ENCODE results near the gene SRCAP.

The SRCAP gene

DNA sequence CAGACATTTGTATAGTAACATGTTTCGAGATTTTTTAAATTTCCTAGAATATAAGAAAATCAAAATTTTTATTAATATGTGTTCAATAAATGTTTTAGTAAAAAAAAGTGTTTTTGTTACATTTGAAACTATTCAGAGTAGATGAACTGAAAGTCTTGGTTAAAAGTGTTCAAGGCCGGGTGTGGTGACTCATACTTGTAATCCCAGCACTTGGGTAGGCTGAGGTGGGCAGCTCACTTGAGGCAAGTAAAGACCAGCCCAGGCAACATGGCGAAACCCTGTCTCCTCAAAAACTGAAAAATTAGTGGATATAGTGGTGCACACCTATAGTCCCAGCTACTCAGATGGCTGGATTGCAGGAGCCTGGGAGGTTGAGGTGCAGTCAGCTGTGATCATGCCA, 32.4 kb downstream of the SRCAP start:
- no peaks in the 10 kb centered on the region for H3K9me3 Mint-ChIP-seq
- no peaks in the 10 kb centered on the region for H3K27me3 Mint-ChIP-seq
- no peak overlapping the region for H3K27ac Mint-ChIP-seq (ENCODE audit: low read depth)
- no peaks in the 10 kb centered on the region for H3K4me1 Mint-ChIP-seq
- ATAC-seq (replicated peaks; ENCODE audit: extremely low read depth, poor library complexity, severe bottlenecking) (no peak), DNase-seq (ENCODE audit: low spot score in 2 of 2) (no peak)
- no peak overlapping the region for H3K4me3 Mint-ChIP-seq
- H3K36me3 Mint-ChIP-seq (ENCODE audit: insufficient read depth), result peaks cover 72% of the 10 kb centered on the region

GRCh38 chr16:30736995-30737793, 38.2 kb downstream of the SRCAP start:
- ATAC-seq (replicated peaks; ENCODE audit: extremely low read depth, poor library complexity, severe bottlenecking) (no peak), DNase-seq (ENCODE audit: low spot score in 2 of 2) (no peak)
- no peak overlapping the region for H3K27ac Mint-ChIP-seq (ENCODE audit: low read depth)
- H3K27me3 Mint-ChIP-seq, result no peaks in the 10 kb centered on the region
- H3K36me3 Mint-ChIP-seq (ENCODE audit: insufficient read depth), result peaks cover 63% of the 10 kb centered on the region
- H3K4me3 Mint-ChIP-seq, result no peak overlapping the region
- peaks cover 18% of the 10 kb centered on the region for H3K4me1 Mint-ChIP-seq
- H3K9me3 Mint-ChIP-seq, result no peaks in the 10 kb centered on the region

DNA sequence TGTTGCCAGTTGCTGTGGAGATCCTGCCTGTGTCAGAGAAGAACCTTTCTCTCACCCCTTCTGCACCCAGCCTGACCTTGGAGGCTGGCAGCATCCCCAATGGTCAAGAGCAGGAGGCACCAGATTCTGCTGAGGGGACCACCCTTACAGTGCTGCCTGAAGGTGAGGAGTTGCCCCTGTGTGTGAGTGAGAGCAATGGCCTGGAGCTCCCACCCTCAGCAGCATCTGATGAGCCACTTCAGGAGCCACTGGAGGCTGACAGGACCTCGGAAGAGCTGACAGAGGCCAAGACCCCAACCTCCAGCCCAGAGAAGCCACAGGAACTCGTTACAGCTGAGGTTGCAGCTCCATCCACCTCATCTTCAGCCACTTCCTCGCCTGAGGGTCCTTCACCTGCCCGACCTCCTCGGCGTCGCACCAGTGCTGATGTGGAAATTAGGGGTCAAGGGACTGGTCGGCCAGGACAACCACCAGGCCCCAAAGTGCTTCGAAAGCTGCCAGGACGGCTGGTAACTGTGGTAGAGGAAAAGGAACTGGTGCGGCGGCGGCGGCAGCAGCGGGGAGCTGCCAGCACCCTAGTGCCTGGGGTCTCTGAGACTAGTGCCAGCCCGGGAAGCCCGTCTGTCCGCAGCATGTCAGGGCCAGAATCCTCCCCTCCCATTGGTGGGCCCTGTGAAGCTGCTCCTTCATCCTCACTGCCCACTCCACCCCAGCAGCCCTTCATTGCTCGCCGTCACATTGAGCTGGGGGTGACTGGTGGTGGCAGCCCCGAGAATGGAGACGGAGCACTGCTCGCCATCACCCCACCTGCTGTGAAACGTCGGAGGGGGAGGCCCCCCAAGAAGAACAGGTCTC, 39.0 kb downstream of the SRCAP start:
- H3K27ac Mint-ChIP-seq (ENCODE audit: low read depth), result peak overlapping the region; percentile 79
- H3K36me3 Mint-ChIP-seq (ENCODE audit: insufficient read depth), result peaks cover 57% of the 10 kb centered on the region
- peaks cover 18% of the 10 kb centered on the region for H3K4me1 Mint-ChIP-seq
- no peak for ATAC-seq (replicated peaks; ENCODE audit: extremely low read depth, poor library complexity, severe bottlenecking)
- no peak for DNase-seq (ENCODE audit: low spot score in 2 of 2)
- no peak overlapping the region for H3K4me3 Mint-ChIP-seq
- H3K9me3 Mint-ChIP-seq, result no peaks in the 10 kb centered on the region
- H3K27me3 Mint-ChIP-seq, result no peaks in the 10 kb centered on the region

GRCh38 chr16:30738984-30739951, 40.3 kb downstream of the SRCAP start:
- Mint-ChIP-seq H3K4me3 (no peak overlapping the region), H3K27me3 (no peaks in the 10 kb centered on the region), H3K4me1 (peaks cover 18% of the 10 kb centered on the region), H3K27ac (ENCODE audit: low read depth) (peak overlapping the region; percentile 79), H3K36me3 (ENCODE audit: insufficient read depth) (peaks cover 50% of the 10 kb centered on the region), H3K9me3 (no peaks in the 10 kb centered on the region)
- no peak for ATAC-seq (replicated peaks; ENCODE audit: extremely low read depth, poor library complexity, severe bottlenecking)
- DNase-seq (ENCODE audit: low spot score in 2 of 2), result no peak

GRCh38 chr16:30740364-30741251, 41.6 kb downstream of the SRCAP start:
- Mint-ChIP-seq H3K9me3 (no peaks in the 10 kb centered on the region), H3K4me3 (no peak overlapping the region), H3K27me3 (no peaks in the 10 kb centered on the region), H3K27ac (ENCODE audit: low read depth) (peak overlapping the region; percentile 3), H3K36me3 (ENCODE audit: insufficient read depth) (peaks cover 39% of the 10 kb centered on the region), H3K4me1 (peaks cover 18% of the 10 kb centered on the region)
- ATAC-seq (replicated peaks; ENCODE audit: extremely low read depth, poor library complexity, severe bottlenecking), result no peak
- DNase-seq (ENCODE audit: low spot score in 2 of 2), result no peak

DNA sequence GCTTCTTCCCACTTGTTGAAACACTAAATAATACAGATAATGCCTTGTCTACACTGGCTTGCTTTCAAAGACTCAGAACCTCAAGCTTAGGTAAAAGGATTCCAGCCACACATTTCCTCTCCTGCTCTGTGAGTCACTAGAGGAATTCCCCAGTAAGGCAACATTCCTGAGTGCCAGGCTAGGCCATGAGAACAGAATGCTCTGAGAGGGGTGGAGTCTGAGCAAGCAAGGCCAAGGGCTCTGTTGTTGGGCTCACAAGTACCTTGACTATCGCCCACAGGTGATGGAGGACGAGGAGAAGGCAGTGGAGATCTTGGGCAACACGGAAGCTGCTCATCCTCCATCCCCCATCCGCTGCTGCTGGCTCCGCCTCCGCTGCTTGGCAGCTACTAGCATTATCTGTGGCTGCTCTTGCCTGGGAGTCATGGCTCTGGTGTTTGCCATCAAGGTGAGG, 42.5 kb downstream of the SRCAP start:
- peak overlapping the region; percentile 3 for H3K27ac Mint-ChIP-seq (ENCODE audit: low read depth)
- ATAC-seq (replicated peaks; ENCODE audit: extremely low read depth, poor library complexity, severe bottlenecking) (no peak), DNase-seq (ENCODE audit: low spot score in 2 of 2) (no peak)
- peaks cover 30% of the 10 kb centered on the region for H3K36me3 Mint-ChIP-seq (ENCODE audit: insufficient read depth)
- H3K27me3 Mint-ChIP-seq, result no peaks in the 10 kb centered on the region
- H3K4me1 Mint-ChIP-seq, result peaks cover 18% of the 10 kb centered on the region
- H3K4me3 Mint-ChIP-seq, result no peak overlapping the region
- H3K9me3 Mint-ChIP-seq, result no peaks in the 10 kb centered on the region

DNA sequence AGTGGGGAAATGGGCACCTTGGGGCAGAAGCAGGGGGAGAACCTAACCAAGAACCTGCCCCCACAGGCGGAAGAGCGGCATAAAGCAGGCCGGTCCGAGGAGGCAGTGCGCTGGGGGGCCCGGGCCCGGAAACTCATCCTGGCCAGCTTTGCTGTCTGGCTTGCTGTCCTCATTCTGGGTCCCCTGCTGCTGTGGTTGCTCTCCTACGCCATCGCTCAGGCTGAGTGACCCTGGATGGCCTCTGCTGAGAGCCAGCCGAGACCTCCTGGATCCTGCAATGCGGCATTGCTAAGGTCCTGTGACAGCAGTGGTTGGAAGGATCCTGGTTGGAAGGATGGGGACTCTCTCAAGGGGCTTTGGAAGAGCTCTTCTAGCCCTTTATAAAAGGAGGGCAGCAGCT, 44.7 kb downstream of the SRCAP start:
- H3K27me3 Mint-ChIP-seq, result no peaks in the 10 kb centered on the region
- H3K36me3 Mint-ChIP-seq (ENCODE audit: insufficient read depth), result peaks cover 28% of the 10 kb centered on the region
- H3K9me3 Mint-ChIP-seq, result no peaks in the 10 kb centered on the region
- H3K4me3 Mint-ChIP-seq, result no peak overlapping the region
- DNase-seq (ENCODE audit: low spot score in 2 of 2) (no peak), ATAC-seq (replicated peaks; ENCODE audit: extremely low read depth, poor library complexity, severe bottlenecking) (no peak)
- H3K27ac Mint-ChIP-seq (ENCODE audit: low read depth), result no peak overlapping the region
- peaks cover 28% of the 10 kb centered on the region for H3K4me1 Mint-ChIP-seq

GRCh38 chr16:30744183-30744582, 45.2 kb downstream of the SRCAP start:
- DNase-seq (ENCODE audit: low spot score in 2 of 2) (no peak), ATAC-seq (replicated peaks; ENCODE audit: extremely low read depth, poor library complexity, severe bottlenecking) (no peak)
- no peak overlapping the region for H3K27ac Mint-ChIP-seq (ENCODE audit: low read depth)
- no peak overlapping the region for H3K4me3 Mint-ChIP-seq
- H3K9me3 Mint-ChIP-seq, result no peaks in the 10 kb centered on the region
- H3K36me3 Mint-ChIP-seq (ENCODE audit: insufficient read depth), result peaks cover 31% of the 10 kb centered on the region
- no peaks in the 10 kb centered on the region for H3K27me3 Mint-ChIP-seq
- H3K4me1 Mint-ChIP-seq, result peaks cover 33% of the 10 kb centered on the region

DNA sequence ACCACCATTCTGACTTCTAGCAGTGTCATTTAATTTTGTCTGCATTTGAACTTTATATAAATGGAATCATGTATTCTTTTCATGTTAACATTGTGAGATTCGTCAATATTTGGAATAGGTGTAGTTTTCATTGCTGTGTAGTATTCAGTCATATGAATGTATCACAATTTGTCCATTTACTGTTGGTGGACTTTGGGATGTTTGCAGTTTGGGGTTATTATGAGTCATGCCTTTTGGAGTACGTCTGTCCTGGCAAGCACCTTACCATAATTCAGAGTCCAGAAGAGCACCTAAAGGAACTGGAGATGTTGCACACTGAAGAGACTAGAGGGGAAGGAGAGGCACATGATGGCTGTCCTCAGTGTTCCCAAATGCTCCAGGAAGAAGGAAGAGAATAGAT, 46.1 kb downstream of the SRCAP start:
- Mint-ChIP-seq H3K4me3 (no peak overlapping the region), H3K4me1 (peaks cover 42% of the 10 kb centered on the region), H3K27ac (ENCODE audit: low read depth) (peak overlapping the region; percentile 2), H3K36me3 (ENCODE audit: insufficient read depth) (peaks cover 31% of the 10 kb centered on the region), H3K9me3 (no peaks in the 10 kb centered on the region), H3K27me3 (no peaks in the 10 kb centered on the region)
- no peak for ATAC-seq (replicated peaks; ENCODE audit: extremely low read depth, poor library complexity, severe bottlenecking)
- DNase-seq (ENCODE audit: low spot score in 2 of 2), result no peak

GRCh38 chr16:30746638-30747175, 47.7 kb downstream of the SRCAP start:
- Mint-ChIP-seq H3K4me3 (no peak overlapping the region), H3K27ac (ENCODE audit: low read depth) (no peak overlapping the region), H3K9me3 (no peaks in the 10 kb centered on the region), H3K27me3 (no peaks in the 10 kb centered on the region), H3K4me1 (peaks cover 40% of the 10 kb centered on the region), H3K36me3 (ENCODE audit: insufficient read depth) (peaks cover 30% of the 10 kb centered on the region)
- DNase-seq (ENCODE audit: low spot score in 2 of 2), result no peak
- no peak for ATAC-seq (replicated peaks; ENCODE audit: extremely low read depth, poor library complexity, severe bottlenecking)

- H3K4me1 Mint-ChIP-seq, result peaks cover 36% of the 10 kb centered on the region
- peak overlapping the region; percentile 90 for H3K4me3 Mint-ChIP-seq
- peaks cover 30% of the 10 kb centered on the region for H3K36me3 Mint-ChIP-seq (ENCODE audit: insufficient read depth)
- H3K27ac Mint-ChIP-seq (ENCODE audit: low read depth), result peak overlapping the region; percentile 86
- no peaks in the 10 kb centered on the region for H3K27me3 Mint-ChIP-seq
- no peak for ATAC-seq (replicated peaks; ENCODE audit: extremely low read depth, poor library complexity, severe bottlenecking)
- H3K9me3 Mint-ChIP-seq, result no peaks in the 10 kb centered on the region
- DNase-seq (ENCODE audit: low spot score in 2 of 2), result no peak
These were observed 48.4 kb downstream of the SRCAP start for GRCh38 chr16:30747331-30747730.
